Muscle of leg (tissue), 11 donors: ENCODE measurements around the gene RCBTB1. TPM values are rescaled to one million over a fixed set of nuclear protein-coding genes. Genes with fewer than 3 reads are reported as not detected.
A peak's percentile ranks its signal among the peaks of the same experiment; 100 is the strongest.

Source experiments
- DNase-seq: peaks from one replicate; pipeline ENCODE4 v3.0.0; 2013
- H3K27ac ChIP-seq: one replicate; pipeline ENCODE4 v1.5.1; 2013; ENCODE audit warnings: mild to moderate bottlenecking, low read length, control low read depth
- H3K27me3 ChIP-seq: one replicate; pipeline ENCODE4 v1.6.1; 2013; ENCODE audit warnings: low read length; ENCODE audit not compliant: control insufficient read depth, insufficient read depth
- H3K36me3 ChIP-seq: one replicate; pipeline ENCODE4 v1.6.1; 2013; ENCODE audit warnings: low read length; ENCODE audit not compliant: control insufficient read depth, insufficient read depth
- H3K4me1 ChIP-seq: one replicate; pipeline ENCODE4 v1.6.1; 2013; ENCODE audit warnings: low read length; ENCODE audit not compliant: control insufficient read depth, insufficient read depth
- H3K4me3 ChIP-seq: one replicate; pipeline ENCODE4 v1.5.1; 2013; ENCODE audit warnings: low read length, control low read depth
- H3K9me3 ChIP-seq: replicated peaks from 2 replicates; pipeline ENCODE4 v1.6.1; 2013; ENCODE audit warnings: low read depth, low read length; ENCODE audit not compliant: control insufficient read depth
- WGBS: methylation state at CpG from one replicate; pipeline ENCODE4 v1.1.5; 2013; ENCODE audit warnings: missing lambda C conversion rate; ENCODE audit not compliant: insufficient coverage; 5-methylcytosine and 5-hydroxymethylcytosine counted together
- polyA plus RNA-seq, 8 donors: library from polyadenylated mRNA; unstranded; fragments of 120-200 nt; gene quantifications; one replicate each; pipeline versions ENCODE4 v1.2.1 to v1.2.3, GENCODE V29; 2013; ENCODE audit warnings: inconsistent platforms in 1 of 8, low replicate concordance in 1 of 8; ENCODE audit not compliant: insufficient read length in 8 of 8, insufficient read depth in 1 of 8
- total RNA-seq: library from RNA; stranded (reverse); fragments of 120-200 nt; gene quantifications from one replicate; pipeline ENCODE4 v1.2.4, GENCODE V29; 2013

The RCBTB1 gene
- total and polyA plus RNA-seq, 9 donors, result 10.8 to 24.9 (median 19.1) TPM

DNA sequence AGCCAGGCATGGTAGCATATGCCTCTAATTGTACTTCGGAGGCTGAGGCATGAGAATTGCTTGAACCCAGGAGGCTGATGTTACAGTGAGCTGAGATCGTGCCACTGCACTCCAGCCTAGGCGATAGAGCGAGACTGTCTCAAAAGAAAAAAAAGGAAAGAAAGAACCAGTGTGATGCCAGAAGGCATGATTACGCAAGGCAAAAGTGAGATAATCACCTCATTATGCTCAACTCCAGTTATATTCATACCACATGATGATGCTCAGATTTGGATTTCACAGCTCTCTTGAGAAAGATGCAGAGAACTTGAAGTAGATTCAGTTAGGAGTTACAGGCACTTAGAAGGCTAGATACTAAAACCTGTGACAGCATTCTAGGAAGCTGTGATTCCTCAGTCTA lies 21.8 kb downstream of the RCBTB1 start:
- Histone ChIP-seq H3K27ac (no peak overlapping the region), H3K36me3 (peaks cover 14% of the 10 kb centered on the region), H3K27me3 (no peaks in the 10 kb centered on the region), H3K4me1 (no peaks in the 10 kb centered on the region), H3K9me3 (no peaks in the 10 kb centered on the region), H3K4me3 (no peak overlapping the region)
- WGBS, result 100% methylated on average over 1 of the region's 5 CpGs
- no peak for DNase-seq

GRCh38 chr13:49561062-49561410 lies 24.3 kb downstream of the RCBTB1 start:
- Histone ChIP-seq H3K27ac (no peak overlapping the region), H3K27me3 (no peaks in the 10 kb centered on the region), H3K36me3 (peaks cover 18% of the 10 kb centered on the region), H3K4me1 (no peaks in the 10 kb centered on the region), H3K4me3 (no peak overlapping the region), H3K9me3 (no peaks in the 10 kb centered on the region)
- DNase-seq, result no peak
- WGBS, result 64% methylated on average over 2 of the region's 3 CpGs

DNA sequence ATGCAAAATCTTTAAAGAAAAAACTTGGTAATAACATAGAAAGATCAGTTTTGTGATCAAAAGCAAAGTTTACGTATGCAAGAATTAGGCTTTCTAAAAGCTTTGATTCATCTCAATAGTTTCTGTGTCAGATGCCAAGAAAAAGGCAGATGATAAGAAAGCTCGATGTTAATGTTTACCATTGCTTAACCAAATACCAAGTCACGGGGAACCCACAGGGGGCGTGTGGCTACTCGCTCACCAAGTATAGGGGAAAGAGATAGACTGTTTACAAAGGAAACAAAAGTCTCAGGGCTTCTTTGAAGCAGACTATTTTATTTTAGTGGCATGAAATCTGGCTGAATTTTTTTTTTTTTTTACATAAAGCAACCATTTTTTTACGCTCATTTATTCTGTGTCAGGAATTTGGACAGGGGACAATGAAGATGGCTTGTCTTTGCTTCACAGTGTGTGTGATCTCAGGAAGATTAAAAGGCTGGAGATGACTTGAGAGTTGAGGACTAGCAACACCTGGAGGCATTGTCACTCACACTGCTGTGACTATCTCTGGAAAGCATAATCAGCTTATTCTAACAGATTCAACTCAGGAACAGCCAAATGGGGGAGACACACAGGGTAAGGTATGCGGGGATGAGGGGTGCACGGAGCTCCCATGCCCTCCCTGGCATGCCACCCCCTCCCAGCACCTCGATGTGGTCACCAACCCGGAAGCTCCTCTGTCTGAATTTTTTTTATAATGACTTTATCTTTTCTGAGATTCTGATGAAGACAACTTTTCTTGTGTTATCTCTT lies 24.9 kb downstream of the RCBTB1 start:
- peaks cover 18% of the 10 kb centered on the region for H3K36me3 ChIP-seq
- H3K27ac ChIP-seq, result no peak overlapping the region
- no peak overlapping the region for H3K4me3 ChIP-seq
- no peaks in the 10 kb centered on the region for H3K9me3 ChIP-seq
- WGBS, result no CpG with 5 or more reads among the region's 10 CpGs
- H3K27me3 ChIP-seq, result no peaks in the 10 kb centered on the region
- no peaks in the 10 kb centered on the region for H3K4me1 ChIP-seq
- no peak for DNase-seq

GRCh38 chr13:49559006-49559405 lies 26.4 kb downstream of the RCBTB1 start:
- Histone ChIP-seq H3K27me3 (no peaks in the 10 kb centered on the region), H3K9me3 (no peaks in the 10 kb centered on the region), H3K27ac (no peak overlapping the region), H3K4me3 (no peak overlapping the region), H3K36me3 (peaks cover 22% of the 10 kb centered on the region), H3K4me1 (no peaks in the 10 kb centered on the region)
- no peak for DNase-seq
- WGBS, result no CpG with 5 or more reads among the region's 3 CpGs

- Histone ChIP-seq H3K36me3 (peaks cover 21% of the 10 kb centered on the region), H3K27me3 (no peaks in the 10 kb centered on the region), H3K9me3 (no peaks in the 10 kb centered on the region), H3K4me3 (no peak overlapping the region), H3K4me1 (no peaks in the 10 kb centered on the region), H3K27ac (no peak overlapping the region)
- 84% methylated on average over 9 of the region's 11 CpGs for WGBS
- no peak for DNase-seq
Observed at GRCh38 chr13:49554387-49554786, 31.0 kb downstream of the RCBTB1 start.

- no peak overlapping the region for H3K27ac ChIP-seq
- no peaks in the 10 kb centered on the region for H3K27me3 ChIP-seq
- no peaks in the 10 kb centered on the region for H3K9me3 ChIP-seq
- peaks cover 23% of the 10 kb centered on the region for H3K36me3 ChIP-seq
- no peak overlapping the region for H3K4me3 ChIP-seq
- DNase-seq, result no peak
- H3K4me1 ChIP-seq, result no peaks in the 10 kb centered on the region
- no CpG with 5 or more reads among the region's 2 CpGs for WGBS
Observed at GRCh38 chr13:49553888-49554287, 31.5 kb downstream of the RCBTB1 start.

GRCh38 chr13:49550942-49551644 lies 34.3 kb downstream of the RCBTB1 start:
- peaks cover 26% of the 10 kb centered on the region for H3K36me3 ChIP-seq
- H3K27me3 ChIP-seq, result no peaks in the 10 kb centered on the region
- 93% methylated on average over 10 of the region's 10 CpGs for WGBS
- H3K27ac ChIP-seq, result no peak overlapping the region
- no peak overlapping the region for H3K4me3 ChIP-seq
- DNase-seq, result peak; percentile 19
- no peaks in the 10 kb centered on the region for H3K4me1 ChIP-seq
- H3K9me3 ChIP-seq, result no peaks in the 10 kb centered on the region

GRCh38 chr13:49549289-49549688 lies 36.1 kb downstream of the RCBTB1 start:
- H3K27me3 ChIP-seq, result no peaks in the 10 kb centered on the region
- no peak overlapping the region for H3K4me3 ChIP-seq
- H3K27ac ChIP-seq, result no peak overlapping the region
- WGBS, result 85% methylated on average over 13 of the region's 15 CpGs
- H3K36me3 ChIP-seq, result peaks cover 26% of the 10 kb centered on the region
- H3K9me3 ChIP-seq, result no peaks in the 10 kb centered on the region
- no peak for DNase-seq
- H3K4me1 ChIP-seq, result no peaks in the 10 kb centered on the region

DNA sequence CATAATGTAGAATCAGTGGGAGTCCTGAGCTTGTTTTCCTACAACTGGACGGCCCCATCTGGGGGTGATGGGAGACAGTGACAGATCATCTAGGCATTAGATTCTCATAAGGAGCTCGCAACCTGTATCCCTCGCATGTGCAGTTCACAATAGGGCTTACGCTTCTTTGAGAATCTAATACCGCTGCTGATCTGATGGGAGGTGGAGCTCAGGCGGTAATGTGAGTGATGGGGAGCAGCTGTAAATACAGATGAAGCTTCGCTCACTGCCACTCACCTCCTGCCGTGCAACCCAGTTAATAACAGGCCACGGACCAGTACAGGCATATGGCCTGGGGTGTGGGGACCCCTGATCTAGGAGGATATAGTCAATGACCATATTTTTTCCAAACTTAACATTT lies 38.8 kb downstream of the RCBTB1 start:
- Histone ChIP-seq H3K27ac (no peak overlapping the region), H3K4me1 (no peaks in the 10 kb centered on the region), H3K9me3 (no peaks in the 10 kb centered on the region), H3K36me3 (peaks cover 20% of the 10 kb centered on the region), H3K4me3 (no peak overlapping the region), H3K27me3 (no peaks in the 10 kb centered on the region)
- no peak for DNase-seq
- WGBS, result 97% methylated on average over 7 of the region's 9 CpGs

GRCh38 chr13:49545661-49546060 lies 39.7 kb downstream of the RCBTB1 start:
- Histone ChIP-seq H3K9me3 (no peaks in the 10 kb centered on the region), H3K36me3 (peaks cover 17% of the 10 kb centered on the region), H3K27me3 (no peaks in the 10 kb centered on the region), H3K27ac (no peak overlapping the region), H3K4me1 (no peaks in the 10 kb centered on the region), H3K4me3 (no peak overlapping the region)
- DNase-seq, result no peak
- 69% methylated on average over 4 of the region's 4 CpGs for WGBS
